Urinary bladder (tissue), 2 donors: ENCODE results near the gene VSTM5. TPM values are rescaled to one million over a fixed set of nuclear protein-coding genes. Genes with fewer than 3 reads are reported as not detected.

ENCODE experiments used
- polyA plus RNA-seq: library from polyadenylated mRNA; stranded (reverse); fragments of 200-250 nt; gene quantifications from one replicate; pipeline ENCODE4 v1.2.3, GENCODE V29; 2013
- small RNA-seq: library from RNA; depleted of rRNA; stranded (forward); fragments of <200 nt; gene quantifications from one replicate; pipeline ENCODE3, GENCODE V24; 2014
- total RNA-seq: library from RNA; depleted of rRNA; stranded (reverse); fragments of >200 nt; gene quantifications from one replicate; pipeline ENCODE4 v1.2.3, GENCODE V29; 2014
- donor health status: healthy.

Gene VSTM5
- total and polyA plus RNA-seq, 2 donors: 0.49 to 0.74 TPM

Small RNA genes within 50 kb of the gene (small RNA-seq; reads per million reads assigned to genes)
- gene RF00019: not detected

Other genes with a start within 250 kb of the VSTM5 start
- gene CEP295, start 188.9 kb downstream of the VSTM5 start, total RNA-seq: 43.6 TPM
- gene CEP295, start 188.9 kb downstream of the VSTM5 start, polyA plus RNA-seq: 6.5 TPM
- 220 TPM for gene TAF1D, start 109.1 kb downstream of the VSTM5 start, total RNA-seq
- gene TAF1D, start 109.1 kb downstream of the VSTM5 start, polyA plus RNA-seq: 65.7 TPM
- gene C11orf54, start 108.9 kb downstream of the VSTM5 start, total RNA-seq: 65.3 TPM
- 23.0 TPM for gene C11orf54, start 108.9 kb downstream of the VSTM5 start, polyA plus RNA-seq
- gene MED17, start 66.3 kb downstream of the VSTM5 start, total RNA-seq: 41.9 TPM
- 19.7 TPM for gene MED17, start 66.3 kb downstream of the VSTM5 start, polyA plus RNA-seq
- not detected for gene HEPHL1, start 170.7 kb upstream of the VSTM5 start, total RNA-seq
- not detected for gene HEPHL1, start 170.7 kb upstream of the VSTM5 start, polyA plus RNA-seq